Kidney (tissue), 14 donors: ENCODE data around the gene GNAI1. TPM values are rescaled to one million over a fixed set of nuclear protein-coding genes. Genes with fewer than 3 reads are reported as not detected.

Source experiments
- DNase-seq, 5 donors: peaks; one replicate each; pipeline ENCODE4 v3.0.0-alpha.2; 2013 to 2020
- FAIRE-seq: peaks from 2 replicates; lab custom pipeline; 2012; peaks lifted over from hg19 to GRCh38; lab: Jason Lieb, UNC
- H3K27ac ChIP-seq, 2 donors: one replicate each; pipeline ENCODE4 v1.7.0; 2013; ENCODE audit warnings: low read depth in 2 of 2, low read length in 2 of 2, inconsistent platforms in 1 of 2
- H3K27me3 ChIP-seq: one replicate; pipeline ENCODE4 v1.7.1; 2013; ENCODE audit warnings: low read length, inconsistent platforms; ENCODE audit not compliant: control insufficient read depth, insufficient read depth
- H3K36me3 ChIP-seq, 3 donors: one replicate each; pipeline versions ENCODE4 v1.7.0 to v1.7.1; 2013; ENCODE audit warnings: low read length in 3 of 3, control low read depth in 1 of 3, inconsistent platforms in 1 of 3; ENCODE audit not compliant: insufficient read depth in 3 of 3, control insufficient read depth in 2 of 3
- H3K4me1 ChIP-seq, 3 donors: one replicate each; pipeline versions ENCODE4 v1.7.0 to v1.7.1; 2013; ENCODE audit warnings: low read length in 3 of 3, inconsistent platforms in 1 of 3, low read depth in 1 of 3; ENCODE audit not compliant: control insufficient read depth in 2 of 3, insufficient read depth in 2 of 3
- H3K4me3 ChIP-seq, 3 donors: one replicate each; pipeline versions ENCODE4 v1.7.0 to v1.8.1; 2013; ENCODE audit warnings: low read length in 3 of 3, control low read depth in 1 of 3, inconsistent platforms in 1 of 3
- H3K9ac ChIP-seq, 3 donors: one replicate each; pipeline versions ENCODE4 v1.7.0 to v1.7.1; 2013; ENCODE audit warnings: low read length in 3 of 3, control low read depth in 1 of 3, inconsistent platforms in 1 of 3
- H3K9me3 ChIP-seq, 3 donors: one replicate each; pipeline versions ENCODE4 v1.7.0 to v1.7.1; 2013; ENCODE audit warnings: low read length in 3 of 3, control low read depth in 1 of 3, inconsistent platforms in 1 of 3; ENCODE audit not compliant: control insufficient read depth in 2 of 3, insufficient read depth in 1 of 3
- CTCF ChIP-seq: IDR thresholded peaks from 3 replicates; pipeline ENCODE4 v1.5.1; 2012; ENCODE audit warnings: mild to moderate bottlenecking, moderate library complexity, borderline replicate concordance; ENCODE audit not compliant: insufficient read depth; ENCODE audit errors: extremely low read depth
- intact Hi-C: fragments of 100-400 bp; cut with DNase I; formaldehyde crosslinking; loops from one replicate; pipeline ENCODE4 v1.11.1; 2022
- polyA plus RNA-seq: library from polyadenylated mRNA; stranded (reverse); fragments of 350-450 nt; fragmentation: Illumina TruSeq; extraction: RNeasy Lipid Tissue Mini Kit (QIAGEN cat#74804); gene quantifications from one replicate; pipeline ENCODE4 v1.2.3, GENCODE V29; 2014; ENCODE audit warnings: low read depth, low replicate concordance; ENCODE audit not compliant: insufficient read depth
- total RNA-seq: library from RNA; stranded (reverse); fragmentation: NEBNext Ultra II Directional; extraction: Animal tissue kit (Norgen Biotek cat#: 25700); gene quantifications from one replicate; pipeline ENCODE4 v1.2.1, GENCODE V29; 2021
- donor health status: control.
- donor health status: control.
- donor health status: control.
- donor health status: control.
- donor health status: control.
- donor health status: DM: yes; HTN: yes; CAD: no.
- donor health status: Normal renal cell carcinoma (clear cell type).

Gene GNAI1
- total and polyA plus RNA-seq, 2 donors from 2014 or later: 41.9 to 105 TPM

GRCh38 chr7:80236681-80237080 lies 102.0 kb downstream of the GNAI1 start:
- Histone ChIP-seq H3K4me3 (no peak overlapping the region), H3K36me3 (no peaks in the 10 kb centered on the region), H3K4me1 (peaks cover 0 to 5% (median 0%) of the 10 kb centered on the region in 3 donors), H3K9me3 (no peaks in the 10 kb centered on the region), H3K9ac (no peak overlapping the region), H3K27ac (no peak overlapping the region), H3K27me3 (no peaks in the 10 kb centered on the region)
- no peak for TF ChIP-seq CTCF
- FAIRE-seq: no peak
- no peak for DNase-seq
- intact Hi-C loops: no loop called here

GRCh38 chr7:80240265-80241025 lies 105.8 kb downstream of the GNAI1 start:
- Histone ChIP-seq H3K9ac (no peak overlapping the region), H3K4me3 (no peak overlapping the region), H3K4me1 (no peaks in the 10 kb centered on the region), H3K27ac (no peak overlapping the region), H3K27me3 (no peaks in the 10 kb centered on the region), H3K36me3 (no peaks in the 10 kb centered on the region), H3K9me3 (no peaks in the 10 kb centered on the region)
- no peak for DNase-seq
- no peak for TF ChIP-seq CTCF
- intact Hi-C loops: no loop called here
- no peak for FAIRE-seq

- Histone ChIP-seq H3K4me3 (no peak overlapping the region), H3K27ac (no peak overlapping the region), H3K4me1 (no peaks in the 10 kb centered on the region), H3K36me3 (no peaks in the 10 kb centered on the region), H3K9ac (no peak overlapping the region), H3K9me3 (no peaks in the 10 kb centered on the region), H3K27me3 (no peaks in the 10 kb centered on the region)
- FAIRE-seq: no peak
- TF ChIP-seq CTCF: no peak
- intact Hi-C loops: no loop called here
- no peak for DNase-seq
Observed at GRCh38 chr7:80241671-80242070, 107.0 kb downstream of the GNAI1 start.
